A549 (cell line): ENCODE data around the gene NBPF12.
"Not testable (repeated sequence)": the region's sequence is repeated elsewhere in the genome, so short reads cannot be mapped to it uniquely, and the experiment has no call there.

Experiments used
- ATOH8 ChIP-seq: fragments of 250-450 bp; sonication (Bioruptor Pico); IDR thresholded peaks from 2 replicates; pipeline ENCODE4 v1.5.0; 2020; ENCODE audit warnings: low read depth, mild to moderate bottlenecking, moderate library complexity
- EP300 ChIP-seq, 2 experiments: fragments of >200 bp; sonication (Bioruptor Twin); formaldehyde crosslinking; IDR thresholded peaks; 2 replicates in 1 of 2; 3 replicates in 1 of 2; pipeline ENCODE4 v1.6.1; 2016 to 2017
- ESRRA ChIP-seq: fragments of 150-350 bp; IDR thresholded peaks from 2 replicates; pipeline ENCODE4 v1.6.1; 2014; ENCODE audit warnings: mild to moderate bottlenecking, low read length, borderline replicate concordance
- MAZ ChIP-seq: fragments of 150-350 bp; IDR thresholded peaks from 2 replicates; pipeline ENCODE4 v1.6.1; 2014; ENCODE audit warnings: antibody characterized with exemption, low read depth, low read length, borderline replicate concordance
- NFE2L2 ChIP-seq: fragments of 150-350 bp; conservative IDR thresholded peaks from 2 replicates; pipeline ENCODE4 v1.6.1; 2014; ENCODE audit warnings: low read length
- NR3C1 ChIP-seq: fragments of >200 bp; sonication (Bioruptor Twin); formaldehyde crosslinking; IDR thresholded peaks from 3 replicates; pipeline ENCODE4 v1.6.1; 2017
- PHF8 ChIP-seq: fragments of 200-600 bp; sonication (generic); IDR thresholded peaks from 2 replicates; pipeline ENCODE4 v1.6.1; 2016; ENCODE audit warnings: low read depth, mild to moderate bottlenecking, antibody characterized with exemption, moderate library complexity, borderline replicate concordance
- POLR2A ChIP-seq: IDR thresholded peaks from 2 replicates; pipeline ENCODE4 v1.6.1; 2012; ENCODE audit warnings: mild to moderate bottlenecking, low read length
- RCOR1 ChIP-seq: fragments of 150-350 bp; IDR thresholded peaks from 2 replicates; pipeline ENCODE4 v1.6.1; 2014; ENCODE audit warnings: antibody characterized with exemption, low read length, low read depth
- RFX5 ChIP-seq: fragments of 450-650 bp; IDR thresholded peaks from 2 replicates; pipeline ENCODE4 v1.7.1; 2014; ENCODE audit warnings: antibody characterized with exemption, mild to moderate bottlenecking, moderate library complexity
- SMC3 ChIP-seq: fragments of >200 bp; sonication (Bioruptor Twin); formaldehyde crosslinking; IDR thresholded peaks from 3 replicates; pipeline ENCODE4 v1.6.1; 2018; ENCODE audit warnings: inconsistent platforms
- TF ChIP-seq, protein P1 (sequence below): fragments of >200 bp; sonication (Bioruptor Twin); formaldehyde crosslinking; IDR thresholded peaks from 3 replicates; pipeline ENCODE4 v1.5.1; 2016
- TF ChIP-seq, protein P2 (sequence below): IDR thresholded peaks from 2 replicates; pipeline ENCODE4 v1.6.1; 2012
- TF ChIP-seq, protein P3 (sequence below): fragments of 200-600 bp; sonication (generic); IDR thresholded peaks from 2 replicates; pipeline ENCODE4 v1.6.1; 2016; ENCODE audit warnings: antibody characterized with exemption, mild to moderate bottlenecking, moderate library complexity

DNA sequence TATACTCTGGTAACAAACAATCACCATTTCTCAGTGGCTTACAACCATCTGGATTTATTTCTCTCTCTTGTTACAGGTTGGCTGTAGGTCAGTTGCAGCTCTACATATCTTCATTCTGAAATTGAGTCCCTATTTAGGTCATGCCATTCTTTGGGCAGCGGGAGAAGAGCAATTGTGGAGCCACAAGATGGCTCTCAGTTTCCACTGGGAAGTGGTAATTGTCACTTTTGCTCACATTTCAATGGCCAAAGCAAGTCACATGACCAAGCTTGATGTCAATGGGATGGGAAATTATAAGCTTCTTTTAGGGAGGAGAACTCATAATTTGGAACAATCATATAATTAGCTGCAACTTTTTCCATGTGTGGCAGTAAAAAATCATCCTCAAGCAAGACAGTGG lies 7.9 kb upstream of the NBPF12 start:
- TF ChIP-seq, protein P1, sequence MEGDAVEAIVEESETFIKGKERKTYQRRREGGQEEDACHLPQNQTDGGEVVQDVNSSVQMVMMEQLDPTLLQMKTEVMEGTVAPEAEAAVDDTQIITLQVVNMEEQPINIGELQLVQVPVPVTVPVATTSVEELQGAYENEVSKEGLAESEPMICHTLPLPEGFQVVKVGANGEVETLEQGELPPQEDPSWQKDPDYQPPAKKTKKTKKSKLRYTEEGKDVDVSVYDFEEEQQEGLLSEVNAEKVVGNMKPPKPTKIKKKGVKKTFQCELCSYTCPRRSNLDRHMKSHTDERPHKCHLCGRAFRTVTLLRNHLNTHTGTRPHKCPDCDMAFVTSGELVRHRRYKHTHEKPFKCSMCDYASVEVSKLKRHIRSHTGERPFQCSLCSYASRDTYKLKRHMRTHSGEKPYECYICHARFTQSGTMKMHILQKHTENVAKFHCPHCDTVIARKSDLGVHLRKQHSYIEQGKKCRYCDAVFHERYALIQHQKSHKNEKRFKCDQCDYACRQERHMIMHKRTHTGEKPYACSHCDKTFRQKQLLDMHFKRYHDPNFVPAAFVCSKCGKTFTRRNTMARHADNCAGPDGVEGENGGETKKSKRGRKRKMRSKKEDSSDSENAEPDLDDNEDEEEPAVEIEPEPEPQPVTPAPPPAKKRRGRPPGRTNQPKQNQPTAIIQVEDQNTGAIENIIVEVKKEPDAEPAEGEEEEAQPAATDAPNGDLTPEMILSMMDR = not testable (repeated sequence)
- not testable (repeated sequence) for TF ChIP-seq MAZ; RFX5; POLR2A; RCOR1; NFE2L2; NR3C1; SMC3; PHF8; ATOH8; ESRRA; EP300 (IDR thresholded peaks at IDR 0.05)
- TF ChIP-seq, protein P2, sequence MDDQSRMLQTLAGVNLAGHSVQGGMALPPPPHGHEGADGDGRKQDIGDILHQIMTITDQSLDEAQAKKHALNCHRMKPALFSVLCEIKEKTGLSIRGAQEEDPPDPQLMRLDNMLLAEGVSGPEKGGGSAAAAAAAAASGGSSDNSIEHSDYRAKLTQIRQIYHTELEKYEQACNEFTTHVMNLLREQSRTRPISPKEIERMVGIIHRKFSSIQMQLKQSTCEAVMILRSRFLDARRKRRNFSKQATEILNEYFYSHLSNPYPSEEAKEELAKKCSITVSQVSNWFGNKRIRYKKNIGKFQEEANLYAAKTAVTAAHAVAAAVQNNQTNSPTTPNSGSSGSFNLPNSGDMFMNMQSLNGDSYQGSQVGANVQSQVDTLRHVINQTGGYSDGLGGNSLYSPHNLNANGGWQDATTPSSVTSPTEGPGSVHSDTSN = not testable (repeated sequence)
- TF ChIP-seq, protein P3, sequence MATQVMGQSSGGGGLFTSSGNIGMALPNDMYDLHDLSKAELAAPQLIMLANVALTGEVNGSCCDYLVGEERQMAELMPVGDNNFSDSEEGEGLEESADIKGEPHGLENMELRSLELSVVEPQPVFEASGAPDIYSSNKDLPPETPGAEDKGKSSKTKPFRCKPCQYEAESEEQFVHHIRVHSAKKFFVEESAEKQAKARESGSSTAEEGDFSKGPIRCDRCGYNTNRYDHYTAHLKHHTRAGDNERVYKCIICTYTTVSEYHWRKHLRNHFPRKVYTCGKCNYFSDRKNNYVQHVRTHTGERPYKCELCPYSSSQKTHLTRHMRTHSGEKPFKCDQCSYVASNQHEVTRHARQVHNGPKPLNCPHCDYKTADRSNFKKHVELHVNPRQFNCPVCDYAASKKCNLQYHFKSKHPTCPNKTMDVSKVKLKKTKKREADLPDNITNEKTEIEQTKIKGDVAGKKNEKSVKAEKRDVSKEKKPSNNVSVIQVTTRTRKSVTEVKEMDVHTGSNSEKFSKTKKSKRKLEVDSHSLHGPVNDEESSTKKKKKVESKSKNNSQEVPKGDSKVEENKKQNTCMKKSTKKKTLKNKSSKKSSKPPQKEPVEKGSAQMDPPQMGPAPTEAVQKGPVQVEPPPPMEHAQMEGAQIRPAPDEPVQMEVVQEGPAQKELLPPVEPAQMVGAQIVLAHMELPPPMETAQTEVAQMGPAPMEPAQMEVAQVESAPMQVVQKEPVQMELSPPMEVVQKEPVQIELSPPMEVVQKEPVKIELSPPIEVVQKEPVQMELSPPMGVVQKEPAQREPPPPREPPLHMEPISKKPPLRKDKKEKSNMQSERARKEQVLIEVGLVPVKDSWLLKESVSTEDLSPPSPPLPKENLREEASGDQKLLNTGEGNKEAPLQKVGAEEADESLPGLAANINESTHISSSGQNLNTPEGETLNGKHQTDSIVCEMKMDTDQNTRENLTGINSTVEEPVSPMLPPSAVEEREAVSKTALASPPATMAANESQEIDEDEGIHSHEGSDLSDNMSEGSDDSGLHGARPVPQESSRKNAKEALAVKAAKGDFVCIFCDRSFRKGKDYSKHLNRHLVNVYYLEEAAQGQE = not testable (repeated sequence)
